ENCODE data around the gene MPIG6B. TPM values are rescaled to one million over a fixed set of nuclear protein-coding genes. Genes with fewer than 3 reads are reported as not detected.

MPIG6B gene
- polyA plus RNA-seq, 2 of the 4 experiments (the other 2 are of a cell fraction), result not detected

DNA sequence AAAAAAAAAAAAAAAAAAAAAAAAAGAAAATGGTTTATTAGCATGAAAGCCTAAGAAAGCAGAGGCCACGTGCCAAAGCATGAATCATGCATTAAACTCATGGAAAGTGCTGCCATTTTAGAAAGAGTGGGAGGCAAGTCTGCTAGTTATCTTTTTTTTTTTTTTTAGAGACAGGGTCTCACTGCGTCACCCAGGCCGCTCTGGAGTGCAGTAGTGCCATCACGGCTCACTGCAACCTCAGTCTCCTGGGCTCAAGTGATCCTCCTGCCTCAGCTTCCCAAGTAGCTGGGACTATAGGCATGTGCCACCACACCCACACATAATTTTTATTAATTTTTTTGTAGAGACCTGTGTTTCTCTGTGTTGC lies 48.8 kb downstream of the MPIG6B start:
- no peak for DNase-seq (ENCODE audit: low read depth in 1 of 2, low spot score in 1 of 2)
- Histone ChIP-seq H3K4me1 (peaks cover 22% of the 10 kb centered on the region), H3K27ac (no peak overlapping the region), H3K4me2 (no peak overlapping the region), H3K9me3 (no peaks in the 10 kb centered on the region), H3K4me3 (no peak overlapping the region)
- ChIA-PET POLR2A (no interaction called here), CTCF (interaction anchor here (0.8 to 5.5 kb wide), 7 partner anchors 9 to 150 kb away, joined by 3 to 36 read pairs (median 5); no protein-coding TSS in a partner anchor)
- FAIRE-seq, result no peak
- ATAC-seq, result no peak
- TF ChIP-seq, protein P1, sequence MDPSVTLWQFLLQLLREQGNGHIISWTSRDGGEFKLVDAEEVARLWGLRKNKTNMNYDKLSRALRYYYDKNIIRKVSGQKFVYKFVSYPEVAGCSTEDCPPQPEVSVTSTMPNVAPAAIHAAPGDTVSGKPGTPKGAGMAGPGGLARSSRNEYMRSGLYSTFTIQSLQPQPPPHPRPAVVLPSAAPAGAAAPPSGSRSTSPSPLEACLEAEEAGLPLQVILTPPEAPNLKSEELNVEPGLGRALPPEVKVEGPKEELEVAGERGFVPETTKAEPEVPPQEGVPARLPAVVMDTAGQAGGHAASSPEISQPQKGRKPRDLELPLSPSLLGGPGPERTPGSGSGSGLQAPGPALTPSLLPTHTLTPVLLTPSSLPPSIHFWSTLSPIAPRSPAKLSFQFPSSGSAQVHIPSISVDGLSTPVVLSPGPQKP (IDR thresholded peaks at IDR 0.05; ENCODE audit: low read depth, low read length), result no peak
- TF ChIP-seq, protein P2, sequence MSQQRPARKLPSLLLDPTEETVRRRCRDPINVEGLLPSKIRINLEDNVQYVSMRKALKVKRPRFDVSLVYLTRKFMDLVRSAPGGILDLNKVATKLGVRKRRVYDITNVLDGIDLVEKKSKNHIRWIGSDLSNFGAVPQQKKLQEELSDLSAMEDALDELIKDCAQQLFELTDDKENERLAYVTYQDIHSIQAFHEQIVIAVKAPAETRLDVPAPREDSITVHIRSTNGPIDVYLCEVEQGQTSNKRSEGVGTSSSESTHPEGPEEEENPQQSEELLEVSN (IDR thresholded peaks at IDR 0.05; ENCODE audit: borderline replicate concordance, low read depth), result no peak
- no peak for TF ChIP-seq FOSL2 (IDR thresholded peaks at IDR 0.05)
- no peak for TF ChIP-seq FOSL2 (CRISPR knock-in tag; IDR thresholded peaks at IDR 0.05)
- no peak for TF ChIP-seq ESRRA (IDR thresholded peaks at IDR 0.05; ENCODE audit: borderline replicate concordance, low read length)
- TF ChIP-seq HOXB5 (CRISPR knock-in tag; IDR thresholded peaks at IDR 0.05), result no peak
- TF ChIP-seq RCOR1 (IDR thresholded peaks at IDR 0.05; ENCODE audit: low read depth, low read length), result no peak
- TF ChIP-seq FOSB (CRISPR knock-in tag; IDR thresholded peaks at IDR 0.05), result no peak
- TF ChIP-seq EHF (CRISPR knock-in tag; IDR thresholded peaks at IDR 0.05), result no peak
- no peak for TF ChIP-seq HOXA7 (CRISPR knock-in tag; IDR thresholded peaks at IDR 0.05)
- TF ChIP-seq HEYL (CRISPR knock-in tag; IDR thresholded peaks at IDR 0.05), result no peak
- TF ChIP-seq CBX8 (IDR thresholded peaks at IDR 0.05), result no peak
- no peak for TF ChIP-seq ZC3H11A (IDR thresholded peaks at IDR 0.05)
- no peak for TF ChIP-seq CEBPB (IDR thresholded peaks at IDR 0.05)
- no peak for TF ChIP-seq NPAS2 (CRISPR knock-in tag; IDR thresholded peaks at IDR 0.05; ENCODE audit: borderline replicate concordance)
- no peak for TF ChIP-seq HDAC2 (IDR thresholded peaks at IDR 0.05)
- no peak for TF ChIP-seq EP300 (IDR thresholded peaks at IDR 0.05)
- no peak for TF ChIP-seq MYC (IDR thresholded peaks at IDR 0.05; ENCODE audit: borderline replicate concordance, low read length)
- TF ChIP-seq, protein P3, sequence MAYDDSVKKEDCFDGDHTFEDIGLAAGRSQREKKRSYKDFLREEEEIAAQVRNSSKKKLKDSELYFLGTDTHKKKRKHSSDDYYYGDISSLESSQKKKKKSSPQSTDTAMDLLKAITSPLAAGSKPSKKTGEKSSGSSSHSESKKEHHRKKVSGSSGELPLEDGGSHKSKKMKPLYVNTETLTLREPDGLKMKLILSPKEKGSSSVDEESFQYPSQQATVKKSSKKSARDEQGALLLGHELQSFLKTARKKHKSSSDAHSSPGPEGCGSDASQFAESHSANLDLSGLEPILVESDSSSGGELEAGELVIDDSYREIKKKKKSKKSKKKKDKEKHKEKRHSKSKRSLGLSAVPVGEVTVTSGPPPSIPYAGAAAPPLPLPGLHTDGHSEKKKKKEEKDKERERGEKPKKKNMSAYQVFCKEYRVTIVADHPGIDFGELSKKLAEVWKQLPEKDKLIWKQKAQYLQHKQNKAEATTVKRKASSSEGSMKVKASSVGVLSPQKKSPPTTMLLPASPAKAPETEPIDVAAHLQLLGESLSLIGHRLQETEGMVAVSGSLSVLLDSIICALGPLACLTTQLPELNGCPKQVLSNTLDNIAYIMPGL (CRISPR knock-in tag; IDR thresholded peaks at IDR 0.05; ENCODE audit: borderline replicate concordance), result no peak
- WGBS (ENCODE audit: missing lambda C conversion rate), result 79% methylated on average over 4 of the region's 4 CpGs

DNA sequence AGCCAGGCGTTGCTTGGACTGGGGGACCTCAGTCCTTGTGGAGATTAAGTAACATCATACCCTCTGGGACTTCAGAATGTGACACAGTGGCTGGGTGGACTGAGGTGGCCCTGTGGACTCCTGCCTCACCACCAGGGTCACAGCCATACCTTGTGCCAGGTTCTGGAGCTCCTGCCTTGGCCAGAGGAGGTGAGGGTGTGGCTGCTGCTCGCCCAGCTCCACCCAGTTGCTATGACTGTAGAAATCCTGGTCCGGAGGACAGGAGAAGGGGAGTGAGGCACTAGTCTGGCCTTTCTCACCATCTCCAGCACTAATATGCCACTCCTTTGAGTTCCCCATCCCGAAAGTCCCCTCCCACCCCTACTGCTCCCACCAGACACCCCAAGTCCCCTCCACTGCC lies 52.0 kb downstream of the MPIG6B start:
- Histone ChIP-seq H3K4me1 (peaks cover 32% of the 10 kb centered on the region), H3K4me2 (peak overlapping the region; percentile 89), H3K9me3 (no peaks in the 10 kb centered on the region), H3K4me3 (no peak overlapping the region), H3K27ac (peak overlapping the region; percentile 70 to 86; a peak in 4 of 6 replicates)
- WGBS (ENCODE audit: missing lambda C conversion rate), result 32% methylated on average over 3 of the region's 4 CpGs
- CTCF ChIA-PET, result interaction anchor here (0.7 to 4.6 kb wide), 7 partner anchors 9 to 94 kb away, joined by 3 to 18 read pairs (median 4); partner anchors contain the start of genes DDAH2 and LSM2
- ATAC-seq, result peak in 1 of 2 experiments; percentile 46; a peak in 3 of 6 replicates
- FAIRE-seq, result no peak
- POLR2A ChIA-PET, result interaction anchor here (1.8 kb wide), 1 partner anchor 52 kb away, joined by 6 read pairs; the partner anchor contains the start of gene HSPA1B
- TF ChIP-seq, protein P4, sequence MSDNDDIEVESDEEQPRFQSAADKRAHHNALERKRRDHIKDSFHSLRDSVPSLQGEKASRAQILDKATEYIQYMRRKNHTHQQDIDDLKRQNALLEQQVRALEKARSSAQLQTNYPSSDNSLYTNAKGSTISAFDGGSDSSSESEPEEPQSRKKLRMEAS (IDR thresholded peaks at IDR 0.05), result no peak
- TF ChIP-seq, protein P5, sequence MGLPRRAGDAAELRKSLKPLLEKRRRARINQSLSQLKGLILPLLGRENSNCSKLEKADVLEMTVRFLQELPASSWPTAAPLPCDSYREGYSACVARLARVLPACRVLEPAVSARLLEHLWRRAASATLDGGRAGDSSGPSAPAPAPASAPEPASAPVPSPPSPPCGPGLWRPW (IDR thresholded peaks at IDR 0.05), result no peak
- TF ChIP-seq FOSB (CRISPR knock-in tag; IDR thresholded peaks at IDR 0.05), result no peak
- TF ChIP-seq CHD2 (IDR thresholded peaks at IDR 0.05; ENCODE audit: low read length, partially characterized antibody), result no peak
- TF ChIP-seq, protein P6, sequence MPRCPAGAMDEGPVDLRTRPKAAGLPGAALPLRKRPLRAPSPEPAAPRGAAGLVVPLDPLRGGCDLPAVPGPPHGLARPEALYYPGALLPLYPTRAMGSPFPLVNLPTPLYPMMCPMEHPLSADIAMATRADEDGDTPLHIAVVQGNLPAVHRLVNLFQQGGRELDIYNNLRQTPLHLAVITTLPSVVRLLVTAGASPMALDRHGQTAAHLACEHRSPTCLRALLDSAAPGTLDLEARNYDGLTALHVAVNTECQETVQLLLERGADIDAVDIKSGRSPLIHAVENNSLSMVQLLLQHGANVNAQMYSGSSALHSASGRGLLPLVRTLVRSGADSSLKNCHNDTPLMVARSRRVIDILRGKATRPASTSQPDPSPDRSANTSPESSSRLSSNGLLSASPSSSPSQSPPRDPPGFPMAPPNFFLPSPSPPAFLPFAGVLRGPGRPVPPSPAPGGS (IDR thresholded peaks at IDR 0.05), result no peak
- no peak for TF ChIP-seq TP53 (CRISPR knock-in tag; IDR thresholded peaks at IDR 0.05)
- DNase-seq (ENCODE audit: low read depth in 1 of 2, low spot score in 1 of 2), result no peak
